ENCODE data around the gene OR1Q1.
A peak's percentile ranks its signal among the peaks of the same experiment; 100 is the strongest.
"Not testable (repeated sequence)": the region's sequence is repeated elsewhere in the genome, so short reads cannot be mapped to it uniquely, and the experiment has no call there.

OR1Q1 gene

GRCh38 chr9:122614362-122614761 lies at the start of gene OR1Q1:
Gene OR1Q1, plus strand, starts transcription at chr9:122614738. Its CDS starts 0 bp downstream, at chr9:122614738.
- H3K27ac ChIP-seq: no peak within 1 kb of the TSS

GRCh38 chr9:122567901-122568300 lies 46.6 kb upstream of the OR1Q1 start:
- Histone ChIP-seq H3K27ac (no peak overlapping the region), H3K4me3 (no peak overlapping the region)

More at GRCh38 chr9:122614362-122614761, at the start of gene OR1Q1:
- H3K4me3 ChIP-seq: no peak within 1 kb of the TSS

GRCh38 chr9:122572456-122572855 lies 42.1 kb upstream of the OR1Q1 start:
- H3K27ac ChIP-seq: peak overlapping the region in 1 of 21 experiments; percentile 34
- H3K4me3 ChIP-seq: no peak overlapping the region

GRCh38 chr9:122579874-122580273 lies 34.7 kb upstream of the OR1Q1 start:
- Histone ChIP-seq H3K4me3 (no peak overlapping the region), H3K27ac (no peak overlapping the region)

- Histone ChIP-seq H3K4me3 (no peak overlapping the region), H3K27ac (no peak overlapping the region)
Measured at GRCh38 chr9:122580360-122580759, 34.2 kb upstream of the OR1Q1 start.

GRCh38 chr9:122583284-122583683 lies 31.3 kb upstream of the OR1Q1 start, which contains the start of gene OR1L8:
Gene OR1L8, minus strand, starts transcription at chr9:122583384. Its CDS starts 14,907 bp downstream, at chr9:122568477.
- not testable (repeated sequence) for H3K4me3 ChIP-seq, H3K27ac ChIP-seq

GRCh38 chr9:122605691-122606090 lies 8.8 kb upstream of the OR1Q1 start:
- H3K27ac ChIP-seq: no peak overlapping the region
- H3K4me3 ChIP-seq: no peak overlapping the region

- H3K4me3 ChIP-seq: no peak overlapping the region
- H3K27ac ChIP-seq: no peak overlapping the region
Measured at GRCh38 chr9:122606587-122606986, 8.0 kb upstream of the OR1Q1 start.

GRCh38 chr9:122609804-122610203 lies 4.7 kb upstream of the OR1Q1 start:
- Histone ChIP-seq H3K4me3 (no peak overlapping the region), H3K27ac (no peak overlapping the region)

GRCh38 chr9:122619996-122620395 lies 5.5 kb downstream of the OR1Q1 start:
- Histone ChIP-seq H3K4me3 (no peak overlapping the region), H3K27ac (no peak overlapping the region)

GRCh38 chr9:122642226-122642625 lies 27.7 kb downstream of the OR1Q1 start:
- no peak overlapping the region for H3K27ac ChIP-seq
- no peak overlapping the region for H3K4me3 ChIP-seq

GRCh38 chr9:122656378-122656777 lies 41.8 kb downstream of the OR1Q1 start:
- no peak overlapping the region for H3K27ac ChIP-seq
- no peak overlapping the region for H3K4me3 ChIP-seq

GRCh38 chr9:122657527-122657926 lies 43.0 kb downstream of the OR1Q1 start, which contains the start of gene OR1B1:
Gene OR1B1, minus strand, starts transcription at chr9:122657627.
- H3K4me3 ChIP-seq: no peak within 1 kb of the TSS
- no peak within 1 kb of the TSS for H3K27ac ChIP-seq

- H3K4me3 ChIP-seq: no peak within 1 kb of the TSS
- no peak within 1 kb of the TSS for H3K27ac ChIP-seq
Measured at GRCh38 chr9:122661416-122661815, 46.9 kb downstream of the OR1Q1 start, which contains the start of gene OR1L1. Gene OR1L1, plus strand, starts transcription at chr9:122661716. Its CDS starts 0 bp downstream, at chr9:122661716.

All from skin epidermis (tissue), 12 donors.